NCI-H526 treated with DMSO at 0.1 percent for 48 hours (cell line): Measurements from ENCODE around the gene LRRC14B.
"Not testable (repeated sequence)": the region's sequence is repeated elsewhere in the genome, so short reads cannot be mapped to it uniquely, and the experiment has no call there.

ENCODE experiments used
- DNase-seq: peaks from one replicate; lab custom pipeline; 2025; lab: John Stamatoyannopoulos, UW

The LRRC14B gene

GRCh38 chr5:241045-241669, 49.9 kb downstream of the LRRC14B start:
- DNase-seq = not testable (repeated sequence)

- not testable (repeated sequence) for DNase-seq
Observed at GRCh38 chr5:243683-244367, 52.5 kb downstream of the LRRC14B start.

- not testable (repeated sequence) for DNase-seq
Observed at GRCh38 chr5:245717-246116, 54.4 kb downstream of the LRRC14B start.
